GM18499 (cell line): ENCODE measurements around the gene CCDC138.
"Not testable (repeated sequence)": the region's sequence is repeated elsewhere in the genome, so short reads cannot be mapped to it uniquely, and the experiment has no call there.

Source experiments
- ATAC-seq: cut with Tn5 transposase; IDR thresholded peaks from one replicate; pipeline ENCODE4 v1.9.1; 2021; ENCODE audit warnings: moderate number of reproducible peaks; ENCODE audit not compliant: insufficient read depth, unreplicated experiment

The CCDC138 gene

GRCh38 chr2:108786354-108787215, at the start of gene CCDC138:
Gene CCDC138, plus strand, starts transcription at chr2:108786771. Its CDS starts 52 bp downstream, at chr2:108786823.
- ATAC-seq = peak; percentile 87

GRCh38 chr2:108757973-108758372, 28.6 kb upstream of the CCDC138 start:
- ATAC-seq = not testable (repeated sequence)

- ATAC-seq = not testable (repeated sequence)
These were observed 24.0 kb upstream of the CCDC138 start for GRCh38 chr2:108762618-108763017.

GRCh38 chr2:108766671-108767070, 19.9 kb upstream of the CCDC138 start:
- not testable (repeated sequence) for ATAC-seq

GRCh38 chr2:108767859-108768258, 18.7 kb upstream of the CCDC138 start:
- not testable (repeated sequence) for ATAC-seq

GRCh38 chr2:108776475-108776874, 10.1 kb upstream of the CCDC138 start:
- ATAC-seq = peak; percentile 79

GRCh38 chr2:108778857-108779256, 7.7 kb upstream of the CCDC138 start:
- ATAC-seq = no peak

GRCh38 chr2:108786008-108786353, 590 bp upstream of the CCDC138 start:
- no peak for ATAC-seq

GRCh38 chr2:108787216-108787541, 608 bp downstream of the CCDC138 start:
- no peak for ATAC-seq

- no peak for ATAC-seq
These were observed 16.6 kb downstream of the CCDC138 start for GRCh38 chr2:108803045-108803736.

- no peak for ATAC-seq
These were observed 18.5 kb downstream of the CCDC138 start for GRCh38 chr2:108805032-108805431.

- no peak for ATAC-seq
These were observed 19.2 kb downstream of the CCDC138 start for GRCh38 chr2:108805782-108806181.

GRCh38 chr2:108806371-108807113, 20.0 kb downstream of the CCDC138 start:
- no peak for ATAC-seq

GRCh38 chr2:108809936-108810335, 23.4 kb downstream of the CCDC138 start:
- ATAC-seq = no peak

- ATAC-seq = no peak
These were observed 24.7 kb downstream of the CCDC138 start for GRCh38 chr2:108810993-108811957.

GRCh38 chr2:108813732-108814131, 27.2 kb downstream of the CCDC138 start:
- no peak for ATAC-seq

GRCh38 chr2:108820482-108820881, 33.9 kb downstream of the CCDC138 start:
- ATAC-seq = no peak

- ATAC-seq = no peak
These were observed 36.7 kb downstream of the CCDC138 start for GRCh38 chr2:108823286-108823685.

GRCh38 chr2:108824316-108825070, 37.9 kb downstream of the CCDC138 start:
- no peak for ATAC-seq
